ENCODE results near the gene NPIPB5. TPM values are rescaled to one million over a fixed set of nuclear protein-coding genes. Genes with fewer than 3 reads are reported as not detected.
"Not testable (repeated sequence)": the region's sequence is repeated elsewhere in the genome, so short reads cannot be mapped to it uniquely, and the experiment has no call there.

NPIPB5 gene
- total RNA-seq: 361 TPM
- long read RNA-seq, partial matches to known transcripts: 0 of 29 reads
- long read RNA-seq, other reads (novel, unspliced or antisense): 29 of 29 reads

GRCh38 chr16:22510591-22510990 lies at the start of gene NPIPB5:
TSS of gene NPIPB5 (plus strand) at chr16:22510891. CDS start at chr16:22513802, 2,911 bp downstream.
- DNase-seq (ENCODE audit: low spot score): not testable (repeated sequence)

GRCh38 chr16:22468846-22469245 lies 41.8 kb upstream of the NPIPB5 start:
- peak; percentile 12 for DNase-seq (ENCODE audit: low spot score)

GRCh38 chr16:22537996-22538395 lies 27.3 kb downstream of the NPIPB5 start:
- peak; percentile 89 for DNase-seq (ENCODE audit: low spot score)

GRCh38 chr16:22544809-22545208 lies 34.1 kb downstream of the NPIPB5 start:
- DNase-seq (ENCODE audit: low spot score): not testable (repeated sequence)

GRCh38 chr16:22546630-22547029 lies 35.9 kb downstream of the NPIPB5 start:
- DNase-seq (ENCODE audit: low spot score): not testable (repeated sequence)

- peak; percentile 74 for DNase-seq (ENCODE audit: low spot score)
Measured at GRCh38 chr16:22547170-22547765, 36.6 kb downstream of the NPIPB5 start.

- DNase-seq (ENCODE audit: low spot score): not testable (repeated sequence)
Measured at GRCh38 chr16:22549853-22550252, 39.2 kb downstream of the NPIPB5 start.

- DNase-seq (ENCODE audit: low spot score): not testable (repeated sequence)
Measured at GRCh38 chr16:22551143-22551542, 40.5 kb downstream of the NPIPB5 start.

- not testable (repeated sequence) for DNase-seq (ENCODE audit: low spot score)
Measured at GRCh38 chr16:22551651-22552050, 41.0 kb downstream of the NPIPB5 start.

- not testable (repeated sequence) for DNase-seq (ENCODE audit: low spot score)
Measured at GRCh38 chr16:22556759-22557158, 46.1 kb downstream of the NPIPB5 start.

Other genes starting within 250 kb of the NPIPB5 start
- gene POLR3E, start 213.5 kb upstream of the NPIPB5 start, total RNA-seq: 50.8 TPM
- gene CDR2, start 136.3 kb upstream of the NPIPB5 start, total RNA-seq: 24.8 TPM

Data from mesenteric fat pad (tissue), 1 donor.